GM21528 (cell line): ENCODE measurements around the gene DENND1C.

Source experiments
- ATAC-seq: cut with Tn5 transposase; IDR thresholded peaks from one replicate; pipeline ENCODE4 v1.9.1; 2021; ENCODE audit warnings: mild to moderate bottlenecking, moderate library complexity; ENCODE audit not compliant: unreplicated experiment, low FRiP score

DENND1C gene

DNA sequence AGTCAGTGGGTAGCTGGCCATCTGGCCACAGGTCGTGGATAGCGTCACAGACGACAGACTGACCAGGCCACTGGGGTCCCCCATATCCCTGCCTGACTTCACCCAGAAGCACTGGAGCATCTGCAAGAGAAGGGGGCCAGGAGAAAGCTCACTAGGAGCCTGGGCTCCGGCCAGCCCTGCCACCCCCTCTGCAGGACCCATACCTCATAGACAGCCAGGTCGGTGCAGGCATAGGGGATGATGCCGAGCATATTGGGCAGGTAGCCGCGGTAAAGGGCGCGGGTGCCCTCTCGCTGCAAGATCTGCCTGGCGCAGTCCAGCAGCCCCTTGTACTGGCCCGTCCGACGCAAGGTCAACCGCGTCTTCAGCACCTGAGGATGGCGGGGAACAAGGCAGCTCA is 54.5 kb downstream of the DENND1C start:
- no peak for ATAC-seq

DNA sequence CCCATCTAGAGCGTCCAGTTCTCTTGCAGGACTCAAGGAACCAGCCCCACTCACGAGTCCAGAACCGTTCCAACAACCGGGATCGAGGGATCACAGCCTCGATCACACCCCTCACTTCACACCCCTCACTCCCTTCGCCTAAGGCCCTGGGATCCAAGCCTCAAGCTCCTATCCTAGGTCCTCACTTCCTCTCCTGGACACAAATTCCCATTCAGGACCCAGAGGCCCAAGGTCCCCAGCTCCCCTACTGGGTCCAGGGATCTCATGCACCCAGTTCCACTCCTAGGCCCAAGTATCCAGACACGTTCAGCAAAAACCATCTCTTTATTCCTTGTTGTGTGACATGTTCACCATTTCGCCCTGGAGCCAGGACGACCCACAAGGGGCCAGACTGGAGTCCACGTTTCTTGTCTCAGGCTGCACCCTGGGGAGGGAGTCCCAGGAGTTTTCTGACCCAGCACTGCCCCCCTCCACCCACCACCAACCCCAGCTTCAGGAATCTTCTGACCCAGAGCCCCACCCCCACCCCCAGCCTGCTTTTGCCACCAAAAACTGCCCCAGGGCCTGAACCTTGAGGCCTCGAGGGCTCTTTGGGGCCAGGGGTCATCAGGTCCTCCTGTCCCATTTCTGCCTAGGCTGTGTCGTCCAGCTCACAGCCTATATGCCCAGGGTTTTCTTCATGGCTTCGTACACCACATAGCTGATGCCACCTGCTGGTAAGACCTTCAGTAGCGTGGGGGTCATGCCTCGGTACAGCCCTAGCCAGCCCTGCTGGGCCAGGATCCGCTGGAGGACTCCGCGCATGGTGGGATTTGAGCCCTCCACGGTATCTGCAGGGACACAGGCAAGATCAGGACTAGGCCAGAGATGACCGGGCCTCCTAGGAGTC is 55.6 kb downstream of the DENND1C start:
- ATAC-seq: no peak

DNA sequence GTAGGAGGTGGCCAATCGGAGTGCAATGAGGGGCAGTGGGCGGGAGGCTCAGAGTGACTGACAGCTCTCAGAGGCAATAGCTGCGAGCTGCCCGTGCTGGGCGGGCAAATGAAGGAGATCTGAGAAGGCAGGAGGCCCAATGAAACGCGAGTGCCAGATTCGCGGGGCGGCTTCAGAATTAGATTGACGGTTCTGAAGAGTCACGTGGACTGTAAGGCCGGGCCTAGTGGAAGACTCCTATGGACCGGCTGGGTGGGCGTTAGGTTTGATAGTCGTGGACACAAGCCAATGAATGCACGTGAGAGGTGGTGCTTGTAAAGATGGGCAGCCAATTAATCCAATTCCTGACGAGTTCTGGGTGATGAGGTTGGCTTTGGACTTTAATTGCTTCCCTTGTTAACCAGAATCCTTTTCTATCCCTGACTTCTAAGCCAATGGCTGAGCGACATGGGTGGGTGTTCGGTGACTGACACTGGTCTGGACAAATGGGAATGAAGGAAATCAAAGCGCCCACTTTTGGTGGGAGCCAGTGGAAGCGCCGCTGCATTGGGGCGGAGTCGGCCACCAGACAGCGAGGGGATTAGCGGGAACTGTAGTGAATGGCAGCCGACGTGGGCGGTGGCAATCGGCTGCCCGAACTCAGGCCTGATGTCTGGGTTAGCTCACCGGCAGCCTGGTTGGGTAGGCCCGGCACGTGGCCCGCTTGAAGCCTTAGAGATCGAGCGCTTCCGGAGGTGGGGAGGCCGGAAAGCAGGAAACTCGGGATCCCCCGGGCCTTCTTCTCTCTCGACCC is 56.5 kb downstream of the DENND1C start:
- peak; percentile 88 for ATAC-seq

DNA sequence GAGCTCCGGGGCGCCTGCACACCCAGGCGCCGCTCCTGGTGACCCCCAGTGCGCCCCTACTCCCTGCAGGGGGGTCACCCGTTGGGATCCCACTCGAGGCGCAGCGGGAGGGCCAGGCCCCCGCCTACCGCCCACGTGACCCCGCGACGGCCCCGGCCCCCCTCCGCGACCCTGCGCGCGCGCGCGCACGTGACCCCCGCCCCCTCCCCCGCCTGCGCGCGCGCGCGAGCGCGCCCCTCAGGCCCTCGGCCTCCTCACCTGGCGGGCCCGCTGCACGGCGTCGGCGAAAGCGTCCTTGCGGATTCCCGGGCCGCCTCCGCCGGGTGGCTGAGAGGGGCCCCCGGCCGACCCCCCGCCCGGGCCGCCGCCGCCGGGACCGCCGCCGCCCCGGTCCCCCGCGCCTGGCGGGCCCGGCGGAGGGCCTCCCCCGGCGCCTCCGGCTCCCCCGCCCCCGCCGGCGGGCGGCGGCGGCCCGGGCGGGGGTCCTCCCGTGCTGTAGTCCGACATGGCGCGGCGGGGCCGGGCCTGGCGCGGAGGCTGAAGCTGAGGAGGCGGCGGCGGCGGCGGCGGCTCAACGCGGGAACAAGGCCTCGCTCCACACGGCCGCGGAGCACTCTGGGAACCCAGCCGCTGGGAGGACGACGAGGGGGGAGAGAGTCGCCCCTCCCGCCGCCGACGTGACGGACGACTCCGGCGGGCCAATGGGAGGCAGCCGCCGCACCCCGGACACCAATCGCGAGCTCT is 57.2 kb downstream of the DENND1C start, which contains the start of gene KHSRP:
Gene KHSRP, minus strand, starts transcription at position 617 of the 744 bp plus-strand sequence. Its CDS starts 110 bp downstream, at position 507.
- no peak for ATAC-seq

DNA sequence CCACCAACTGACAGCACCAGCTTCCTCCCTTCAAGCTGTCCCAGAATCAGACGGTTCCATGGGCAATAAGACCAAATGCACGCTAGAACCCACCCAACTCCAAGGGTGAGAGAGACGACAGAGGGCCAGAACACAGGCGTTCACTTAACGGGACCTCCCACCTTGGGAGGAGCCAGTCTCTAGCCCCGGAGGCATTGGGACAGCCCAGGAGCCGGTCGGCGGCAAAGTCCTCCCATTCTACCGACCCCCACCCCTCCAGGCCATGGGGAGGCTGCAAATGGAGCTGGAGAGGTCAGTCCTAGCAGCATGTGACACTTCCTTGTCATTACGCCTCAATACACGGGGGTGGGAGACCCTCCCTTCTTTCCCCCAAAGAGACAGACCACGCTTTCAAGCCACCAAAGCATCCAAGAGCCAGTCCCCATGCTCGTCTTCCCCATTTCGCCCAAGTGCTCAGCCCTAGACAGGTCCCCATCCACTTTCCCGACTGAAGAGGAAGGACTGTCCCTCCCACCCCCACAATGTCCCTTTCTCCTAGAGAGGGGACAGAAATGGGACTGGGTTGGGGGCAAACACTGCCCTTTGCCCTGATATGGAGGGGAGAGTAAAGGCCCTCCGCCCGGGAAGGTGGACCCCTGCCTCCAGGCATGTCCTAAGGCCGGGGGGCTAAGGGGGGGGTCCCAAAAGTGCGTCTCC is 57.9 kb downstream of the DENND1C start:
- ATAC-seq: no peak

DNA sequence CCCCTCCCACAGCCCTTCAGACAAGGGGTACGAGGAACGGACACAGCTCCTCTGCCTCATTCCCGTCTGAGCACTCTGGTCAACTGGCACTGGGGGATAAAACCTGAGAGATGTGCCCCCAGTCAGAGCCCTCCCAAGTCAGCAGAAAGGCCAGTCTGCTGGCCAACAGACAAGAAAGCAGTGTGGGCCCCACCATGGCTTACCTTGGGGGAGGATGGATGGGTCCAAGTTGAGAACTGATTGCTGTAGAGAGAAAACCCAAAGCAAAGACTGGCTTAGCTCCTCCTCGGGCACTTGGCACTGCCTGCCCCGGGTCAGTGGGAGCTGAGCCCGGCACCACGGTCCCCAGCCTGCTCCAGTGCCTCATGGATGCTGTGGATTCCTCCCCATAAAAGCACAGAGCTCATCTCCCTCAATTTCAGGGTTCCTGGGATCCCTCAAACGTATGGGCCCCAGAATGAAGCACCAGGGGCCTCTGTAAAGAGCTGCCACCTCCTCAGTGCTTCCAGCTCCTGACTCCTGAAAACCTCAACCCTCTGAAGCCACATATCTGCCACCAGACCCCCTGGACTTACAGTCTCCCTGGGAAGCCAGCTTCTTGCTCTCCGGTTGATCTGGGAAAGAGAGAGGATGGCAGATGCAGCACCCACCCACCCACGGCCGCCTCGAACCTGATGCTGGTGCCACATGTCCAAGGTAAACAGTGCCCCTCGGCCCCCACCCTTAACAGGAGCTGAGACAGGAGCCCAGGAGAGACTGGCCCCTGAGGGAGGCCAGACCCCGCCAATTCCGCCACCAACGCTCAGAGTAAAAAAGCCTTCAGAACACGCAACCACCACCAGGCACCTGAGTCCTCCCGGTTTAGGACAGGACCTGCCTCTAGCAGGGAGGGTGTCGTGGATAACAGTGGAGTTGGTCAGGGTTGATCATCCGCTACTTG is 60.2 kb downstream of the DENND1C start:
- no peak for ATAC-seq

DNA sequence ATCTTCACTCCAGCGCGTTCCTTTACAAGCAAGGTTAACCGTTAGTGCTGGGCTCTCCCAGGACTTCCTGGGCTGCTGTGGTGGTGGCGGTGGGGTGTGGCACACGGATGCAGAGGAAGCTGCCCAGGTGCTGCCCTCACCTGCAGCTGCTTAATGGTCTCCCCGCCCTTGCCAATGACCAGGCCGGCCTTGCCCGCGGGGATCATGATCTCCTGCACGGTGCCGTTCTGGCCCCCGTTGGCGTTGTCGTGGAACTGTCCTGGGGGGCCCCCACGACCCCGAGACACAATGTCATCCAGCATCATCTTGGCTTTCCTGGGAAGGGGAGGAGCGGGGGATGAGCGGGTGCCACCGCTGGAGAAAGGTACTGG is 63.0 kb downstream of the DENND1C start:
- ATAC-seq: no peak

DNA sequence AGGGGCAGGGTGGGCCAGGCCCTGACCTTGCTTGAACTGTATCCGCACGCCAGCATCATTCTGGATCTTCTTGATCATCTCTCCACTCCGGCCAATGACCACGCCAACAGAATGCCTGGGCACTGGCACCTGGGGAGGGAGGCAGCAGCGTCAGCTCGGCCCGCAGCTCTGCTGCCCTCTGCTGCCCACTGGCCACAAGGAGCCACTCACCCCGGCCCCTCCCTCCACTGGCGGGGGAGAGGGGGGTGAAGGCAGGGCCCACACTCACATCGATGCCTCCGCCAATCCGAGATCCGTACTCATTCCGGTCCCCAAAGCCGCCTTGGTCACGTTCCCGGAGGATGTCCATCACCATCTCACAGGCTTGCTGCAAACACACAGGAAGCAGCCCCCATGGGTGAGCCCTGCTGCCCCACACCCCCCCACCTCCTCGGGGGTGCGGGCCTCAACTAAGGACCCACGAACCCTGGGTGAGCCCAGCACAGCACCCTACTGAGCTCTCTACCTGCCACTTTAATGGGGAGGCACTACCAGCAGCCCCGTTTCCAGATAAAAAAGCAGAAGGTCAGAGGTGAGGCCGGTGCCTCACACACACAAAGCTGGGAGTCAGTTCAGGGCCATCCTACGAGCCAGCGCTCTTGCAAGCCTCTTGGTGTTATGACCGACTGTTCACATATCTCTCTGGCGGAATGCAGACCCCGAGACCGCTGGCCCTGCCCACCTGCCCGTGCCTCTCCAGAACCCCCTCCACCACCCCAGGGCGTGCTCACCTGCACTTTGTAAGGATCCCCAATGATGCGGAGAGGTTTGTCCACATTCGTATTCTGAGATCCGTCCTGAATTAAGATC is 63.6 kb downstream of the DENND1C start:
- no peak for ATAC-seq
